OCI-M2 (cell line): ENCODE measurements around the gene UNC13A.
"Not testable (repeated sequence)": the region's sequence is repeated elsewhere in the genome, so short reads cannot be mapped to it uniquely, and the experiment has no call there.

ENCODE experiments used
- DNase-seq: peaks from one replicate; lab custom pipeline; 2025; ENCODE audit not compliant: unreplicated experiment; lab: John Stamatoyannopoulos, UW

UNC13A gene

DNA sequence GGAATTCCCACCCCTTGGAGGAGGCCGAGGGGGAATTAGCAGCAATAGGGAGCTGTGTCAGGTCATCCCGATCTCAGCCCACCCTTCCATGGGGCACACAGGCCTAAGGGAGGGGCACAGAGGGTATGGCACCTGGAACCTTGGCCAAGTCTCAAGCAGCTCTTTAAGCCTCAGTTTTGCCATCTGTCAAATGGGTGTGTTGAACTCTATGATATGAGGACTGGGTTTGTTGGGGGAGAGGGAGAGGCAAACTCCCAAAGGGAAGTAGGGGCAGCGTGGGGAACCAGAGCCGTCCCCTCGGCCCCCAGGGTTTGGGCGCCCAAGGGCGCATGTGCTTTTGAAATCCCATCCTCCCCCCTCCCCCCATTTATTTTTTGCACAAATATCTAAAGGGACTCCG lies 83.0 kb downstream of the UNC13A start:
- no peak for DNase-seq

DNA sequence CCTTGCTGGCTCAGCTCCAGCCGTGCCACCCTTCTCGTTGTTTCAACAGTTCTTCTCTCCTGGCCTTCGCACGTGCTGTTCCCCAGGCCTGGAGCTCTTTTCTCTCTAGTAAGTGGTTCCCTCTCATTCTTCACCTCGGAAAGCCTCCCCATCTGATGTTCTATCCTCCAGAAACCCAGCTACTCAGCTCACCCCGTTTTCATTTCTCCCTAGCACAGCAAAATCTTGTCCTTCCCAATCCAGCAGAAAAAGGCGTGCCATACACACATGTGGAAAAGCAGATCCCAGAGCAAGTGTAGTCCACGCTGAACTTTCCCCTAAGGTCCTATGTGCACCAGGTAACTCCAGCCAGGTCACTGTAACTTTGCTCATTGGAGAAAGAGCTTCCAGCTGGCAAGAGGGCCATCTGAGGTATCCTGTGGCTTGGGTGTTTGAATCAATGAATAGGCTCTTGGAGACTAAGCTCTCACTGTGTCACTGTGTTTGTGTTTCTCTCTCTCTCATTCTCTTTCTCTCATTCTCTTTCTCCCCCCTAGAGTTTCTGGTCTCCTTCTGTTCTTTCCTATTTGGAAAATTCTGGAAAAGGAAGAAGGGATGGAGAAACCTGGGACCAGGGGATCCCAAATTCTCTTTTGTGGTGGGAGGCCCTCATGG lies 83.7 kb downstream of the UNC13A start:
- DNase-seq, result no peak

- DNase-seq, result no peak
Measured at GRCh38 chr19:17602872-17603510, 85.2 kb downstream of the UNC13A start.

- no peak for DNase-seq
Measured at GRCh38 chr19:17602217-17602616, 85.9 kb downstream of the UNC13A start.

DNA sequence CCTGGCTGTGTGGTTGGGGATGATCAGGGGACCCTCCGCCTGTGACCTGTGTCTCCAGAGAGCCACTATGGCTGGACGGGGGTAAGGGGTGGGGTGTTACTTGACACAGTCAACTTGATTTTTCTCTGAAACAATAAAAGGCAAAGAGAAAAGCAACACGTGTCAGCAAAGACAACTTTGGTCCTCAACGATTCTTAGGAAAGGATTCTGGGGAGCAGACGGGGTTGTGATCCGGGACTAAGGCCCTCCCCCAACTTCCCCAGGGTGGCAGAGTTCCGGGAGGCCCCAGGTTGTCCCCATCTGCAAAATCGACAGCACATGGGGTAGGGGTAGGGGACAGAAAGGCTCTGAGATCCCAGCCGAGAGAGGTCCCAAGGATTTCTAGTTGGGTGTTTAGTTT lies 86.5 kb downstream of the UNC13A start:
- no peak for DNase-seq

GRCh38 chr19:17599780-17600179 lies 88.4 kb downstream of the UNC13A start:
- DNase-seq, result no peak

DNA sequence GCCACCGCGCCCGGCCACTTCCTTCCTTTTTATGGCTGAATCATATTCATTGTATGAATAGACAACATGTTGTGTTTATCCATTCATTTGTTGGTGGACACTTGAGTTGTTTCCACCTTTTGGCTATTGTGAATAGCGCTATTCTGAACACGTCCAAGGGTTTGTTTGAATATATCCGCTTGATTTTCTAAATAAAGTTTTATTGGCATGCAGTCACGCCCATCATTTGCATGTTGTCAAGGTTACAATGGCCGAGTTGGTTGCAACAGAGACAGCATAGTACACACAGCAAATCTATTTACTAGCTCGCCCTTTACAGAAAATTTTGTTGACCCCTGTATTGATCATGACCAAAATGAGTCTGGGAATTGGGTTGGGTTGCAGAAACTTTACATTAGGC lies 89.2 kb downstream of the UNC13A start:
- DNase-seq, result no peak

GRCh38 chr19:17598063-17598462 lies 90.1 kb downstream of the UNC13A start:
- not testable (repeated sequence) for DNase-seq

- DNase-seq, result not testable (repeated sequence)
Measured at GRCh38 chr19:17594296-17594695, 93.9 kb downstream of the UNC13A start.

DNA sequence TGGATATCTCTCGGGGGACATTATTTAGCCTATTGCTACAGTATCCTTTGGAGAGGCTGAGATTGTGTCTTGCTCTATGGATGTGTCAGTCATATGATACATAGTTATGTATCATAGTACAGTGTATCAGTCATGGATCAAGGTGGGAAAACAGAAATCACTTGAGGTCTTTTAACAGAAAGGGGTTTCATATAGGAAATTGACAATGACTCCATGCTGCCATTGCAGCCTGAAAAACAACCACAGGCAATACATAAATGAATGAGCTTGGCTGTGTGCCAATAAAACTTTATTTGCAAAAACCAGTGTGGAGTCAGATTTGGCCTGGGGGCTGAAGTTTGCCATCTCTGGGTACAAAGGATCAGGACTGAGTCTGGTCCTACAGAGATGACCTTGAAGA lies 97.3 kb downstream of the UNC13A start:
- no peak for DNase-seq

DNA sequence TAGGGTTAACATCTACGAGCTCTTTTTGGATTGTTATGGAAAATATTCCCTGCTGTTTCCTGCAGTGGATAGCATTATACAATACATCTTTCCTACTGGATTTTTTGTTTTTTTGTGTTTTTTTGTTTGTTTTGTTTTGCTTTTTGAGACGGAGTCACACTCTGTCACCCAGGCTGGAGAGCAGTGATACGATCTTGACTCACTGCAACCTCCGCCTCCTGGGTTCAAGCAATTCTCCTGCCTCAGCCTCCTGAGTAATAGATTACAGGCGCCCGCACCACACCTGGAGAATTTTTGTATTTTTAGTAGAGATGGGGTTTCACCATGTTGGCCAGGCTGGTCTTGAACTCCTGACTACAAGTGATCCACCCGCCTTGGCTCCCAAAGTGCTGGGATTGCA lies 102.8 kb downstream of the UNC13A start:
- not testable (repeated sequence) for DNase-seq

DNA sequence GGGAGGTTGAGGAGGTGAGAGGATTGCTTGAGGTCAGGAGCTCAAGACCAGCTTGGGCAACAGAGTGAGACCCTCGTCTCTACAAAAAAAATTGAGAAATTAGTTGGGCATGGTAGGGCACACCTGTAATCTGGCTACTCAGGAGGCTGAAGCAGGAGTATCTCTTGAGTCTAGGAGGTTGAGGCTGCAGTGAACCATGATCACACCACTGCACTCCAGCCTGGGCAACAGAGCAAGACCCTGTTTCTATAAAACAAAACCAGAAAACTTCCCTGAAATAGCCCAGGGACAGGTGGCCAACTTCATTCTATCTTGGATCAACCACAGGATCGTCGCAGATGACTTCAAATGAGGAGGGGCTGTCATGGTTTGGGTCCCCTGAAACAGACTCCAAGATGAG lies 104.0 kb downstream of the UNC13A start:
- no peak for DNase-seq

DNA sequence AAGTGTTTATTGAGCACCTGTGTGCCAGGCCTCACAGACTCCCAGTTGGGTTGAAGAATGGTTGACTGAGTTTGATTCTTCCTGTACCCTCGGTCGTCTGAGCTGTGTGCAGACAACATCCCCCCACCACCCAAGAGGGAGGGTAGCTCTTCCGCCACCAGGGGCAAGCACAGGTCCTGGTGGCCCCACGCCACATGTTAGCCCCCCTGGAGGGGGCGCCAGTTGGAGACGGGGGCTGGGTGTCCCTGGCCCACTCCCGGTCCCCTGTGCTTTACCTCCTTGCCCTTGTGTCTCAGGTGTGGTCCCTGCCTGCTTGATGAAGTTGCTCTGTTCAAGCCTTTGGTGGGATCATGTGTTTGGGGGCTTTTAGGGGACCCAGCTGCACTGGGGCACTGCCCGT lies 105.5 kb downstream of the UNC13A start:
- DNase-seq, result no peak

DNA sequence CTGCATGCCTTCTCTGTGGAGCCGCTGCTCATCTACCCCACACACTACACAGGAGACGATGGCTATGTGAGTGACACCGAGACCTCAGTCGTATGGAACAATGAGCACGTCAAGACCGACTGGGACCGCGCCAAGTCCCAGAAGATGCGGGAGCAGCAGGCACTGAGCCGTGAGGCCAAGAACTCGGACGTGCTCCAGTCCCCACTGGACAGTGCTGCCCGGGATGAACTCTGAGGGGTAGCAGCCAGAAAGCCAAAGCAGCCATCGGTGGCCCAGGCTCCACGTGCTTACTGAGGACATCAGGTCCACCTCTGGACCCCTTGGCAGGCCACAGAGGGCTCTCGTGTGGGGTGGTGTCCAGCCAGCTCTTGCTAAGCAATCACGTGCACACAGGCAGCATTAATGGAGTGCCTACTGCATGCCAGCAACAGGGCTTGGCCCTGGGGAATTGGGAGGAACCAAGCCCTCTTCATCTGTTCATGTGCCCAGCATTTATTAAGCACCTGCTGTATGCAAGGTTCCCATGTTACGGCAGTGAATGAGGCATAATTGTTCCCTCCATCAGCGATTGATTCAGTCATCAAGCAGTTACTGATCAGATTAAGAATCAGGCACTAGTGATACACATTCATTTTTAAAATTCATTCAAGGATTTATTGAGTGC lies 106.8 kb downstream of the UNC13A start:
- no peak for DNase-seq

GRCh38 chr19:17580470-17581144 lies 107.5 kb downstream of the UNC13A start:
- no peak for DNase-seq

GRCh38 chr19:17579661-17580244 lies 108.4 kb downstream of the UNC13A start:
- DNase-seq, result no peak

DNA sequence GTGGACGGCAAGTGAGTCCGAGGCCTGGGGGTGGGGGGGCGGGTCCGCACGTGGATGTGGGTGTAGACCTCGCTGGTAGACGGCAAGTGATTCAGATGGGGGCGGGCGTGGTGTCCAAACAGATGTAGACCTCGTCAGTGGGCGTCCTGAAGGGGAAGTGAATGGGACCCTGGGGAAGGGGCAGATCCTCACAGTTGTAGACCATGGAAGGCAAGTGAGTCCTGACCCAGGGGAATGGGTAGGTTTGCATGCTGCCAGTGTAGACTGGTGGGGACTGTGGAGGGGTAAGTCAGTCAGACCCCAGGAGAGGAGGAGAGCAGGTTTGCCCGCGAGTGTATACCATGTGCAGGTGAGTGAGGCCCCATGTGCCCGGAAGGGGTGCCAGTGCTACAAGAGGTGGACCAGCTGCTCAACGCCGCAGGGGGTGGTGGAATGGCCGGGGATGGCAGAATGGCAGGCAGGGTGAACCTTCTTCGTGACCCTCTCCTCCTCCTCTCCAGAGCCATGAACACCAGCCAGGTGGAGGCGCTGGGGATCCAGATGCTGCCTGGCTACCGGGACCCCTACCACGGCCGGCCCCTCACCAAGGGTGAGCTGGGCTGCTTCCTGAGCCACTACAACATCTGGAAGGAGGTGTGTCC lies 110.6 kb downstream of the UNC13A start:
- DNase-seq, result no peak

- no peak for DNase-seq
Measured at GRCh38 chr19:17576758-17577456, 111.2 kb downstream of the UNC13A start.

DNA sequence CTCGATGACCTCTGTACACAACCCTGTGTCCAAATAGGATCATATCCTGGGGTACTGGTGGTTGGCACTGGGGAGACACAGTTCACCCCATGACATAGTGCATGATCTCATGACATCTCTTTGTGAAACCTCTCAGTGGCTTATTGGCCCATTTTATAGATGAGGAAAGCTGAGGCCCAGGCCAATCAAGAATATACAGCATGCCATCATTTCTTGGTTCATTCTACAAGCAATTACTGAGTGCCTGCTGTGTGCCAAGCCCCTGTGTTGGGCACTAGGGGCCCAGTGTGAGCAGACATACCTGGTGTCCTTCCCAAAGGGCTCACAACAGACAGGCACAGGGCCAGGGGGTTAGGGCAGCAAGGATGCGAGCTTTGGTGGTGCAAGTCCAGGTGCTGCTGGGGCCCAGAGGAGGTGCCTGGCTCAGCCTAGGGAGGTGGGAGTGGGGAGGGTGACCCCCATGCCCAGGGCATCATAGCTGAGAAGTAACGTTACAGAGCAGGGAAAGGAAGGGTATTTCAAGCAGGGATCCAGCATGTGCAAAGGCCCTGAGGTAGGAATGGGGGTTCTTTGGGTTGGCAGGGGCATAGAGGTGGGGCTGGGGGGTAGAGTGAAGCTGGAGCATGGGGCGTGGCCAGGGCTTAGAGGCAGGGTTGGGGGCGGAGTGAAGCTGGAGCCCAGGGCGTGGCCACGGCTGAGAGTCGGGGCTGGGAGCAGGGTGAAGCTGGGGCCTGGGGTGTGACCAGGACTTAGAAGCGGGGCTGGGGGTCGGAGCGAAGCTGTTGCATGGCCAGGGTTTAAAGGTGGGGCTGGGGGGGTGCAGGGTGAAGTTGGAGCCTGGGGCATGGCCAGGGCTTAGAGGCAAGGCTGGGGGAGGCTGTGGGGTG lies 112.0 kb downstream of the UNC13A start:
- no peak for DNase-seq
